ENCODE data around the gene POGK.
A peak's percentile ranks its signal among the peaks of the same experiment; 100 is the strongest.

Gene POGK

GRCh38 chr1:166899769-166900168, 60.5 kb downstream of the POGK start:
- Mint-ChIP-seq H3K4me3 (no peak overlapping the region), H3K4me1 (ENCODE audit: low read depth) (peaks cover 28% of the 10 kb centered on the region), H3K9me3 (peaks cover 18% of the 10 kb centered on the region), H3K36me3 (ENCODE audit: low read depth) (no peaks in the 10 kb centered on the region), H3K27ac (no peak overlapping the region), H3K27me3 (no peaks in the 10 kb centered on the region)
- intact Hi-C loops (cut with micrococcal nuclease): no loop called here

- Mint-ChIP-seq H3K9me3 (peaks cover 18% of the 10 kb centered on the region), H3K36me3 (ENCODE audit: low read depth) (no peaks in the 10 kb centered on the region), H3K27ac (no peak overlapping the region), H3K27me3 (no peaks in the 10 kb centered on the region), H3K4me1 (ENCODE audit: low read depth) (peaks cover 28% of the 10 kb centered on the region), H3K4me3 (no peak overlapping the region)
- intact Hi-C loops (cut with micrococcal nuclease): no loop called here
Observed at GRCh38 chr1:166900987-166901386, 61.7 kb downstream of the POGK start.

GRCh38 chr1:166902279-166902678, 63.0 kb downstream of the POGK start:
- peaks cover 11% of the 10 kb centered on the region for H3K9me3 Mint-ChIP-seq
- peak overlapping the region; percentile 62 for H3K27ac Mint-ChIP-seq
- peaks cover 28% of the 10 kb centered on the region for H3K4me1 Mint-ChIP-seq (ENCODE audit: low read depth)
- intact Hi-C loops (cut with micrococcal nuclease): no loop called here
- H3K27me3 Mint-ChIP-seq: no peaks in the 10 kb centered on the region
- no peaks in the 10 kb centered on the region for H3K36me3 Mint-ChIP-seq (ENCODE audit: low read depth)
- no peak overlapping the region for H3K4me3 Mint-ChIP-seq

- no peaks in the 10 kb centered on the region for H3K27me3 Mint-ChIP-seq
- H3K4me1 Mint-ChIP-seq (ENCODE audit: low read depth): peaks cover 34% of the 10 kb centered on the region
- intact Hi-C loops (cut with micrococcal nuclease): no loop called here
- H3K27ac Mint-ChIP-seq: peak overlapping the region; percentile 16
- no peak overlapping the region for H3K4me3 Mint-ChIP-seq
- peaks cover 2% of the 10 kb centered on the region for H3K9me3 Mint-ChIP-seq
- H3K36me3 Mint-ChIP-seq (ENCODE audit: low read depth): no peaks in the 10 kb centered on the region
Observed at GRCh38 chr1:166903232-166903631, 64.0 kb downstream of the POGK start.

- no peaks in the 10 kb centered on the region for H3K9me3 Mint-ChIP-seq
- intact Hi-C loops (cut with micrococcal nuclease): no loop called here
- no peak overlapping the region for H3K27ac Mint-ChIP-seq
Observed at GRCh38 chr1:166905136-166905535, 65.9 kb downstream of the POGK start.

GRCh38 chr1:166905900-166906299, 66.6 kb downstream of the POGK start:
- no peaks in the 10 kb centered on the region for H3K9me3 Mint-ChIP-seq
- no peak overlapping the region for H3K27ac Mint-ChIP-seq
- no peak overlapping the region for H3K4me3 Mint-ChIP-seq
- intact Hi-C loops (cut with micrococcal nuclease): no loop called here
- H3K36me3 Mint-ChIP-seq (ENCODE audit: low read depth): no peaks in the 10 kb centered on the region
- H3K27me3 Mint-ChIP-seq: no peaks in the 10 kb centered on the region
- peaks cover 39% of the 10 kb centered on the region for H3K4me1 Mint-ChIP-seq (ENCODE audit: low read depth)

More at GRCh38 chr1:166905136-166905535, 65.9 kb downstream of the POGK start:
- Mint-ChIP-seq H3K36me3 (ENCODE audit: low read depth) (no peaks in the 10 kb centered on the region), H3K27me3 (no peaks in the 10 kb centered on the region), H3K4me1 (ENCODE audit: low read depth) (peaks cover 39% of the 10 kb centered on the region), H3K4me3 (no peak overlapping the region)
